H9 (cell line): ENCODE results near the gene CCDC69. TPM values are rescaled to one million over a fixed set of nuclear protein-coding genes. Genes with fewer than 3 reads are reported as not detected.

ENCODE experiments used
- DNase-seq: peaks from one replicate; pipeline ENCODE4 v3.0.0-alpha.2; 2017
- H2AFZ ChIP-seq: one replicate; pipeline ENCODE4 v1.6.1; 2013; ENCODE audit warnings: mild to moderate bottlenecking, low read length, control low read depth, moderate library complexity
- H2AK5ac ChIP-seq: 2 replicates; pipeline ENCODE4 v1.6.1; 2013; ENCODE audit warnings: low read length, control low read depth, mixed read lengths; ENCODE audit not compliant: insufficient read length
- H2BK120ac ChIP-seq: one replicate; pipeline ENCODE4 v1.6.1; 2013; ENCODE audit warnings: low read depth, mild to moderate bottlenecking, low read length, control low read depth, inconsistent platforms; ENCODE audit not compliant: poor library complexity, severe bottlenecking
- H2BK12ac ChIP-seq: 2 replicates; pipeline ENCODE4 v1.6.1; 2013; ENCODE audit warnings: low read length, control low read depth, mixed read lengths, low read depth; ENCODE audit not compliant: insufficient read length
- H2BK15ac ChIP-seq: 2 replicates; pipeline ENCODE4 v1.6.1; 2013; ENCODE audit warnings: low read depth, low read length, control low read depth
- H2BK20ac ChIP-seq: one replicate; pipeline ENCODE4 v1.6.1; 2013; ENCODE audit warnings: low read depth, mild to moderate bottlenecking, low read length, control low read depth, inconsistent platforms; ENCODE audit not compliant: poor library complexity, severe bottlenecking
- H2BK5ac ChIP-seq: 2 replicates; pipeline ENCODE4 v1.6.1; 2013; ENCODE audit warnings: low read length, control low read depth, mixed read lengths; ENCODE audit not compliant: insufficient read length
- H3K14ac ChIP-seq: 2 replicates; pipeline ENCODE4 v1.6.1; 2013; ENCODE audit warnings: low read length, control low read depth; ENCODE audit not compliant: insufficient read depth
- H3K18ac ChIP-seq: 2 replicates; pipeline ENCODE4 v1.6.1; 2013; ENCODE audit warnings: low read depth, mild to moderate bottlenecking, mixed read lengths, low read length, control low read depth; ENCODE audit not compliant: insufficient read length
- H3K23ac ChIP-seq: 2 replicates; pipeline ENCODE4 v1.6.1; 2013; ENCODE audit warnings: low read length, control low read depth, mixed read lengths, low read depth; ENCODE audit not compliant: insufficient read length
- H3K23me2 ChIP-seq: 2 replicates; pipeline ENCODE4 v1.6.1; 2013; ENCODE audit warnings: low read depth, mild to moderate bottlenecking, mixed read lengths, low read length, control low read depth; ENCODE audit not compliant: insufficient read length, poor library complexity, severe bottlenecking
- H3K27ac ChIP-seq: 2 replicates; pipeline ENCODE4 v1.5.1; 2013; ENCODE audit warnings: low read length, control low read depth, mixed read lengths, low read depth; ENCODE audit not compliant: insufficient read length
- H3K27me3 ChIP-seq: 2 replicates; pipeline ENCODE4 v1.6.1; 2013; ENCODE audit warnings: low read length, control low read depth, inconsistent platforms; ENCODE audit not compliant: insufficient read depth
- H3K4ac ChIP-seq: 2 replicates; pipeline ENCODE4 v1.6.1; 2013; ENCODE audit warnings: low read depth, mild to moderate bottlenecking, control low read depth, inconsistent platforms, low read length, moderate library complexity
- H3K4me1 ChIP-seq: 2 replicates; pipeline ENCODE4 v1.6.1; 2013; ENCODE audit warnings: low read length, control low read depth, inconsistent platforms; ENCODE audit not compliant: insufficient read depth
- H3K4me2 ChIP-seq: 2 replicates; pipeline ENCODE4 v1.6.1; 2013; ENCODE audit warnings: low read length, control low read depth, mixed read lengths; ENCODE audit not compliant: insufficient read length, insufficient read depth
- H3K56ac ChIP-seq: 2 replicates; pipeline ENCODE4 v1.6.1; 2013; ENCODE audit warnings: low read depth, mild to moderate bottlenecking, mixed read lengths, low read length, control low read depth; ENCODE audit not compliant: insufficient read length
- H3K79me1 ChIP-seq: 2 replicates; pipeline ENCODE4 v1.6.1; 2013; ENCODE audit warnings: low read depth, mild to moderate bottlenecking, moderate library complexity, low read length, control low read depth, inconsistent platforms; ENCODE audit not compliant: insufficient read depth, poor library complexity, severe bottlenecking
- H3K79me2 ChIP-seq: 2 replicates; pipeline ENCODE4 v1.6.1; 2013; ENCODE audit warnings: low read length, control low read depth, inconsistent platforms; ENCODE audit not compliant: insufficient read depth
- H3K9ac ChIP-seq: 2 replicates; pipeline ENCODE4 v1.6.1; 2013; ENCODE audit warnings: low read length, control low read depth, mixed read lengths; ENCODE audit not compliant: insufficient read length; ENCODE audit errors: extremely low read depth
- H3K9me3 ChIP-seq: one replicate; pipeline ENCODE4 v1.6.1; 2013; ENCODE audit warnings: low read depth, low read length, inconsistent platforms; ENCODE audit not compliant: control insufficient read depth
- H3T11ph ChIP-seq: one replicate; pipeline ENCODE4 v1.6.1; 2013; ENCODE audit warnings: mild to moderate bottlenecking, low read length, control low read depth, inconsistent platforms
- H4K20me1 ChIP-seq: one replicate; pipeline ENCODE4 v1.6.1; 2013; ENCODE audit not compliant: control insufficient read depth, insufficient read length, insufficient read depth
- H4K5ac ChIP-seq: 2 replicates; pipeline ENCODE4 v1.6.1; 2013; ENCODE audit warnings: low read depth, mild to moderate bottlenecking, mixed read lengths, low read length, control low read depth; ENCODE audit not compliant: insufficient read length
- H4K8ac ChIP-seq: replicated peaks from 2 replicates; pipeline ENCODE4 v1.6.1; 2013; ENCODE audit warnings: low read length, control low read depth, mixed read lengths, low read depth; ENCODE audit not compliant: insufficient read length
- H4K91ac ChIP-seq: 2 replicates; pipeline ENCODE4 v1.6.1; 2013; ENCODE audit warnings: low read depth, mild to moderate bottlenecking, moderate library complexity, mixed read lengths, low read length, control low read depth; ENCODE audit not compliant: insufficient read length
- H3K27ac Mint-ChIP-seq, 3 experiments: 2 replicates in 2 of 3; 3 replicates in 1 of 3; pipeline ENCODE4 v1.8.0; 2020 to 2021; ENCODE audit warnings: mixed read lengths in 3 of 3, mild to moderate bottlenecking in 1 of 3, moderate library complexity in 1 of 3
- H3K27me3 Mint-ChIP-seq: 2 replicates; pipeline ENCODE4 v1.8.0; 2021; ENCODE audit warnings: low read depth, mild to moderate bottlenecking, moderate library complexity, mixed read lengths
- H3K36me3 Mint-ChIP-seq, 3 experiments: 2 replicates in 2 of 3; 3 replicates in 1 of 3; pipeline ENCODE4 v1.8.0; 2020 to 2021; ENCODE audit warnings: low read depth in 3 of 3, mixed read lengths in 3 of 3; ENCODE audit not compliant: insufficient read depth in 1 of 3
- H3K4me1 Mint-ChIP-seq, 2 experiments: 2 replicates each; pipeline ENCODE4 v1.8.0; 2020; ENCODE audit warnings: mixed read lengths in 2 of 2
- H3K4me3 Mint-ChIP-seq, 2 experiments: 2 replicates in 1 of 2; 3 replicates in 1 of 2; pipeline ENCODE4 v1.8.0; 2020 to 2021; ENCODE audit warnings: mild to moderate bottlenecking in 2 of 2, mixed read lengths in 2 of 2, moderate library complexity in 1 of 2
- H3K9me3 Mint-ChIP-seq, 2 experiments: 2 replicates in 1 of 2; 3 replicates in 1 of 2; pipeline ENCODE4 v1.8.0; 2020; ENCODE audit warnings: mild to moderate bottlenecking in 2 of 2, mixed read lengths in 2 of 2, moderate library complexity in 1 of 2
- WGBS: extraction: QIAGEN DNeasy Blood & Tissue Kit; methylation state at CpG from one replicate; pipeline ENCODE4 v1.1.7; 2013; ENCODE audit warnings: missing lambda C conversion rate, low lambda C conversion rate, mixed read lengths; ENCODE audit not compliant: insufficient read length; ENCODE audit errors: extremely low coverage; 5-methylcytosine and 5-hydroxymethylcytosine counted together
- total RNA-seq: library from RNA; stranded (reverse); gene quantifications from 2 replicates; pipeline ENCODE4 v1.2.1, GENCODE V29; 2021
- TF ChIP-seq, protein P1 (sequence below): fragments of 200-600 bp; sonication (generic); conservative IDR thresholded peaks from 3 replicates; pipeline ENCODE4 v1.8.0; 2021; ENCODE audit warnings: antibody characterized with exemption, mild to moderate bottlenecking

Gene CCDC69
- total RNA-seq, 1 experiment from 2014 or later, result 5.3 TPM

DNA sequence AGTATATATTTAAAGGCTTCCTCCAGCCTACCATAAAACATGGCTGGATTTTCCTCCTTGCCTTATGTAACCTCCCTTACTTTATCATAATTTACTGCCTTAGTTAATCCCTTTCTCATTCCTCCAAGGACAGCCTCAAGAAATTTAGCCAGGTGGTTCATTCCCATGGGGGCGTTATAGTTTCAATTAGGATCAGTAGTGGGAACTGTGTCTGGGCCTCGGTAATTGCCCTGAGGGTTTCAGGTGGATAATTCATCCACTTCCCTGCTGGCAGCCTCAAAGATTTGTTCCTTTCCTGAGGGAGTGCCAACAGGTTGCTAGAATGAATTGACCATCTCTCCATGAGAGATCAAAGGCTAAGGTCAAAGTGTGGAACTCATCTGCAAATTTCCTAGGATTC lies 24.8 kb upstream of the CCDC69 start:
- Histone ChIP-seq H2BK20ac (no peak overlapping the region), H2BK15ac (no peak overlapping the region), H3K23me2 (peaks cover 7% of the 10 kb centered on the region), H3K27me3 (no peaks in the 10 kb centered on the region; the same call in 1 of the 2 replicates), H3K79me1 (no peaks in the 10 kb centered on the region), H3T11ph (no peak overlapping the region), H3K4me1 (no peaks in the 10 kb centered on the region), H2AK5ac (no peak overlapping the region), H3K4me2 (no peak overlapping the region), H3K4ac (no peak overlapping the region), H4K20me1 (no peaks in the 10 kb centered on the region), H3K27ac (no peak overlapping the region), H3K23ac (no peak overlapping the region), H2BK120ac (no peak overlapping the region), H2BK5ac (no peak overlapping the region), H3K56ac (no peak overlapping the region), H3K9me3 (no peaks in the 10 kb centered on the region), H4K91ac (no peak overlapping the region), H3K14ac (no peak overlapping the region), H2BK12ac (no peak overlapping the region), H3K9ac (no peak overlapping the region), H3K79me2 (no peaks in the 10 kb centered on the region), H3K18ac (no peak overlapping the region), H4K8ac (no peak overlapping the region), H4K5ac (no peak overlapping the region), H2AFZ (no peak overlapping the region)
- Mint-ChIP-seq H3K4me3 (no peak overlapping the region), H3K9me3 (no peaks in the 10 kb centered on the region), H3K27me3 (peaks cover 2% of the 10 kb centered on the region; the same call in 1 of the 2 replicates), H3K36me3 (no peaks in the 10 kb centered on the region; a peak in 1 of 7 replicates), H3K27ac (no peak overlapping the region), H3K4me1 (peaks cover 19 to 25% of the 10 kb centered on the region in 2 experiments)
- TF ChIP-seq, protein P1, sequence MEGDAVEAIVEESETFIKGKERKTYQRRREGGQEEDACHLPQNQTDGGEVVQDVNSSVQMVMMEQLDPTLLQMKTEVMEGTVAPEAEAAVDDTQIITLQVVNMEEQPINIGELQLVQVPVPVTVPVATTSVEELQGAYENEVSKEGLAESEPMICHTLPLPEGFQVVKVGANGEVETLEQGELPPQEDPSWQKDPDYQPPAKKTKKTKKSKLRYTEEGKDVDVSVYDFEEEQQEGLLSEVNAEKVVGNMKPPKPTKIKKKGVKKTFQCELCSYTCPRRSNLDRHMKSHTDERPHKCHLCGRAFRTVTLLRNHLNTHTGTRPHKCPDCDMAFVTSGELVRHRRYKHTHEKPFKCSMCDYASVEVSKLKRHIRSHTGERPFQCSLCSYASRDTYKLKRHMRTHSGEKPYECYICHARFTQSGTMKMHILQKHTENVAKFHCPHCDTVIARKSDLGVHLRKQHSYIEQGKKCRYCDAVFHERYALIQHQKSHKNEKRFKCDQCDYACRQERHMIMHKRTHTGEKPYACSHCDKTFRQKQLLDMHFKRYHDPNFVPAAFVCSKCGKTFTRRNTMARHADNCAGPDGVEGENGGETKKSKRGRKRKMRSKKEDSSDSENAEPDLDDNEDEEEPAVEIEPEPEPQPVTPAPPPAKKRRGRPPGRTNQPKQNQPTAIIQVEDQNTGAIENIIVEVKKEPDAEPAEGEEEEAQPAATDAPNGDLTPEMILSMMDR, result no peak
- no CpG with 5 or more reads among the region's 2 CpGs for WGBS
- DNase-seq, result no peak
